Tibial nerve (tissue), 3 donors: ENCODE data around the gene MAP2.

Experiments used
- CTCF ChIP-seq, 5 experiments: fragments of 200-600 bp in 3 of 5; fragments of 450-650 bp in 2 of 5; sonication (generic) in 3 of 5; IDR thresholded peaks; one replicate each; pipeline ENCODE4 v1.5.1; 2016 to 2019; ENCODE audit warnings: antibody characterized with exemption in 5 of 5, mild to moderate bottlenecking in 3 of 5, moderate library complexity in 2 of 5
- POLR2A ChIP-seq, 2 donors: fragments of 450-650 bp; IDR thresholded peaks; one replicate each; pipeline ENCODE4 v1.6.1; 2017; ENCODE audit warnings: antibody characterized with exemption in 2 of 2, mild to moderate bottlenecking in 2 of 2, moderate library complexity in 2 of 2

- TF ChIP-seq CTCF (IDR thresholded peaks at IDR 0.05) (no peak), POLR2A (IDR thresholded peaks at IDR 0.05) (no peak)
Measured at GRCh38 chr2:209523041-209523740, 99.3 kb downstream of the MAP2 start.
